A549 (cell line): Measurements from ENCODE around the gene FGF18. TPM values are rescaled to one million over a fixed set of nuclear protein-coding genes. Genes with fewer than 3 reads are reported as not detected.

ENCODE experiments used
- ATAC-seq, 2 experiments: fragments of 200-7000 bp in 1 of 2; fragments of >200 bp in 1 of 2; cut with Nextera tagmentation in 1 of 2; cut with Tn5 transposase in 1 of 2; 3 replicates each; pipeline versions ENCODE4 v1.8.0 to v1.9.1; 2018 to 2020; ENCODE audit warnings: mild to moderate bottlenecking in 1 of 2, moderate library complexity in 1 of 2
- CTCF ChIA-PET: fragments of 300-600 bp; sonication (Branson Sonifier 250); formaldehyde crosslinking; extraction: SDS; loops from one replicate; lab custom pipeline; 2021; ENCODE audit warnings: antibody characterized with exemption, inconsistent platforms; lab: Yijun Ruan, JAX
- POLR2A ChIA-PET: fragments of 350-600 bp; formaldehyde crosslinking; extraction: SDS; loops from one replicate; lab custom pipeline; 2021; ENCODE audit warnings: antibody characterized with exemption, inconsistent platforms; lab: Yijun Ruan, JAX
- DNase-seq, 2 experiments: peaks; one replicate each; pipeline versions ENCODE4 v3.0.0 to v3.0.0-alpha.2; 2011 to 2016; ENCODE audit warnings: low read depth in 1 of 2, low spot score in 1 of 2
- FAIRE-seq: peaks from 2 replicates; lab custom pipeline; 2011; peaks lifted over from hg19 to GRCh38; lab: Jason Lieb, UNC
- H3K27ac ChIP-seq, 2 experiments: fragments of >200 bp; sonication (Bioruptor Twin); formaldehyde crosslinking; 3 replicates each; pipeline ENCODE4 v1.5.1; 2016 to 2017
- H3K4me1 ChIP-seq: fragments of >200 bp; sonication (Bioruptor Twin); formaldehyde crosslinking; 3 replicates; pipeline ENCODE4 v1.6.1; 2016
- H3K4me2 ChIP-seq: fragments of >200 bp; sonication (Bioruptor Twin); formaldehyde crosslinking; 3 replicates; pipeline ENCODE4 v1.6.1; 2016
- H3K4me3 ChIP-seq: fragments of >200 bp; sonication (Bioruptor Twin); formaldehyde crosslinking; 3 replicates; pipeline ENCODE4 v1.5.1; 2016
- H3K9me3 ChIP-seq: fragments of >200 bp; sonication (Bioruptor Twin); formaldehyde crosslinking; 3 replicates; pipeline ENCODE4 v1.6.1; 2016
- ATOH8 ChIP-seq: fragments of 250-450 bp; sonication (Bioruptor Pico); IDR thresholded peaks from 2 replicates; pipeline ENCODE4 v1.5.0; 2020; ENCODE audit warnings: low read depth, mild to moderate bottlenecking, moderate library complexity
- CBX8 ChIP-seq: fragments of 200-600 bp; sonication (generic); IDR thresholded peaks from 2 replicates; pipeline ENCODE4 v1.6.1; 2016
- CHD2 ChIP-seq: fragments of 150-350 bp; IDR thresholded peaks from 2 replicates; pipeline ENCODE4 v1.6.1; 2014; ENCODE audit warnings: low read length; ENCODE audit not compliant: partially characterized antibody
- CTCF ChIP-seq: fragments of >200 bp; sonication (Bioruptor Twin); formaldehyde crosslinking; IDR thresholded peaks from 3 replicates; pipeline ENCODE4 v1.5.1; 2016
- ELK1 ChIP-seq: fragments of 150-350 bp; IDR thresholded peaks from 2 replicates; pipeline ENCODE4 v1.6.1; 2014; ENCODE audit warnings: low read depth, mild to moderate bottlenecking, low read length
- EP300 ChIP-seq, 2 experiments: fragments of >200 bp; sonication (Bioruptor Twin); formaldehyde crosslinking; IDR thresholded peaks; 2 replicates in 1 of 2; 3 replicates in 1 of 2; pipeline ENCODE4 v1.6.1; 2016 to 2017
- ESRRA ChIP-seq: fragments of 150-350 bp; IDR thresholded peaks from 2 replicates; pipeline ENCODE4 v1.6.1; 2014; ENCODE audit warnings: mild to moderate bottlenecking, low read length, borderline replicate concordance
- FOXS1 ChIP-seq: fragments of 250-450 bp; sonication (Bioruptor Pico); IDR thresholded peaks from 2 replicates; pipeline ENCODE4 v1.5.0; 2020; ENCODE audit warnings: mild to moderate bottlenecking, moderate library complexity
- HOXA7 ChIP-seq: fragments of 250-450 bp; sonication (Bioruptor Pico); IDR thresholded peaks from 2 replicates; pipeline ENCODE4 v1.5.0; 2020; ENCODE audit warnings: mild to moderate bottlenecking, moderate library complexity
- HOXB5 ChIP-seq: fragments of 250-450 bp; sonication (Bioruptor Pico); IDR thresholded peaks from 2 replicates; pipeline ENCODE4 v1.5.0; 2020; ENCODE audit warnings: mild to moderate bottlenecking, moderate library complexity
- JUN ChIP-seq, 2 experiments: fragments of >200 bp; sonication (Bioruptor Twin); formaldehyde crosslinking; IDR thresholded peaks; 2 replicates in 1 of 2; 3 replicates in 1 of 2; pipeline ENCODE4 v1.6.1; 2016 to 2017
- KDM5A ChIP-seq: fragments of 200-600 bp; sonication (generic); IDR thresholded peaks from 2 replicates; pipeline ENCODE4 v1.6.1; 2016; ENCODE audit warnings: antibody characterized with exemption, mild to moderate bottlenecking
- NFE2L2 ChIP-seq: fragments of 150-350 bp; conservative IDR thresholded peaks from 2 replicates; pipeline ENCODE4 v1.6.1; 2014; ENCODE audit warnings: low read length
- PBX3 ChIP-seq: IDR thresholded peaks from 2 replicates; pipeline ENCODE4 v1.6.1; 2012
- PHF8 ChIP-seq: fragments of 200-600 bp; sonication (generic); IDR thresholded peaks from 2 replicates; pipeline ENCODE4 v1.6.1; 2016; ENCODE audit warnings: low read depth, mild to moderate bottlenecking, antibody characterized with exemption, moderate library complexity, borderline replicate concordance
- RAD21 ChIP-seq, 2 experiments: fragments of >200 bp in 1 of 2; sonication (Bioruptor Twin) in 1 of 2; formaldehyde crosslinking in 1 of 2; IDR thresholded peaks in 1 of 2; conservative IDR thresholded peaks in 1 of 2; 2 replicates in 1 of 2; 3 replicates in 1 of 2; pipeline ENCODE4 v1.6.1; 2012 to 2018; ENCODE audit warnings: inconsistent platforms in 1 of 2
- REST ChIP-seq: fragments of 200-600 bp; sonication (generic); IDR thresholded peaks from 2 replicates; pipeline ENCODE4 v1.6.1; 2016; ENCODE audit warnings: antibody characterized with exemption, mild to moderate bottlenecking, moderate library complexity
- RFX5 ChIP-seq: fragments of 450-650 bp; IDR thresholded peaks from 2 replicates; pipeline ENCODE4 v1.7.1; 2014; ENCODE audit warnings: antibody characterized with exemption, mild to moderate bottlenecking, moderate library complexity
- SMC3 ChIP-seq: fragments of >200 bp; sonication (Bioruptor Twin); formaldehyde crosslinking; IDR thresholded peaks from 3 replicates; pipeline ENCODE4 v1.6.1; 2018; ENCODE audit warnings: inconsistent platforms
- ZC3H11A ChIP-seq: fragments of 450-650 bp; IDR thresholded peaks from 2 replicates; pipeline ENCODE4 v1.6.1; 2014; ENCODE audit warnings: antibody characterized with exemption, mild to moderate bottlenecking
- ZNF302 ChIP-seq: fragments of 250-450 bp; sonication (Bioruptor Pico); IDR thresholded peaks from 2 replicates; pipeline ENCODE4 v1.9.0; 2021; ENCODE audit warnings: inconsistent platforms, mild to moderate bottlenecking, moderate library complexity
- WGBS: methylation state at CpG from one replicate; pipeline ENCODE4 v1.1.6; 2017; ENCODE audit errors: missing lambda C conversion rate; 5-methylcytosine and 5-hydroxymethylcytosine counted together
- polyA plus RNA-seq, 4 experiments: library from polyadenylated mRNA; depleted of rRNA in 3 of 4; stranded (reverse); fragments of >200 nt; fragmentation: RNase III in 1 of 4; extraction: RNeasy Plus Mini Kit Qiagen cat#74134 plus additional on column Dnase treatment in 1 of 4; gene quantifications; 2 replicates in 3 of 4; 3 replicates in 1 of 4; pipeline ENCODE4 v1.2.3, GENCODE V29; 2011 to 2017
- TF ChIP-seq, protein P1 (sequence below): IDR thresholded peaks from 2 replicates; pipeline ENCODE4 v1.6.1; 2012

Gene FGF18
- polyA plus RNA-seq, 2 of the 4 experiments (the other 2 are of a cell fraction) = 0.09 to 0.16 TPM

DNA sequence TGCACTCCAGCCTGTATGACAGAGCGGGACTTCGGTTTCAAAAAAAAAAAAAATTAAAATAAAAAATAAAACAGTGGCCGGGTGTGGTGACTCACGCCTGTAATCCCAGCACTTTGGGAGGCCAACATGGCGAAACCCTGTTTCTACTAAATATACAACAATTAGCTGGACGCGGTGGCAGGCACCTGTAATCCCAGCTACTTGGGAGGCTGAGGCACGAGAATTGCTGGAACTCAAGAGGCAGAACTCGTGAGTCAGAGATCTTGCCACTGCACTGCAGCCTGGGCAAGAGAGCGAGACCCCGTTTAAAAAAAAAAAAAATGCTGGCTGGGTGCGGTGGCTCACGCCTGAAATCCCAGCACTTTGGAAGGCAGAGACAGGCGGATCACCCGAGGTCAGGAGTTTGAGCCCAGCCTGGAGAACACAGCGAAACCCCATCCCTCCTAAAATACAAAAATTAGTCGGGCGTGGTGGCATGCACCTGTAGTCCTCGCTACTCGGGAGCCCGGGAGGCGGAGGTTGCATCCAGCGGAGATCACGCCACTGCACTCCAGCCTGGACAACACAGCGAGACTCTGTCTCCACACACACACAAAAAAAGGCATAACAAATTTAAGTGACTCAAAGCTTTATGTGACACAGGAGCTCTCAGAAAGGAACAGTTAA, 33.3 kb upstream of the FGF18 start (continued):
- no peak for TF ChIP-seq PBX3
- no peak for TF ChIP-seq ZNF302 (CRISPR knock-in tag)
- no peak for TF ChIP-seq REST
- no peak for TF ChIP-seq EP300 (IDR thresholded peaks at IDR 0.05)
- no peak for TF ChIP-seq SMC3
- TF ChIP-seq, protein P1, sequence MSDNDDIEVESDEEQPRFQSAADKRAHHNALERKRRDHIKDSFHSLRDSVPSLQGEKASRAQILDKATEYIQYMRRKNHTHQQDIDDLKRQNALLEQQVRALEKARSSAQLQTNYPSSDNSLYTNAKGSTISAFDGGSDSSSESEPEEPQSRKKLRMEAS = no peak

DNA sequence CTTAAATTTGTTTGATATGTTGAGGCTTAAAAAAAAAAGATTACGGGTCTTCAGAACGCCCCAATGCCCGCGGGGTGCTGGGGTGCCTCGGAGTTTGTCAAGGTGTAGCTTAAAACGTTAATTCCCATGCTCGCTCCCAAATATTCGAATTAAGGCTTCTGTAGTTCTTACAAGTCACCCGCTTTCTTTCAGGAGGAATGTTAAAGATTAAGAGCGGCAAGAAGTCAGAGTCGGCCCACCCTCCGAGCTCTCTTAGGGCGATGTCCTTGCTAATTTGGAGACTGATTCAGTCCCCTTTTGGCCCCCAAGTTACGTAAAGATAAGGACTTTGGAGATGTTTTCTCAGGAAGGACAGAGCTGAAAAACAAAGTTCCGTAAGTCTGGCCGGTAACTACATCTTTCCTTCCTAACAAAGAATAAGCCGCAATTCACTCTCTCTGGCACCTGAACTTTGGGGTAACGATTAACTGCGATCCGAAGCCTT, 32.5 kb upstream of the FGF18 start:
- 9% methylated on average over 20 of the region's 20 CpGs for WGBS
- Histone ChIP-seq H3K4me3 (peak overlapping the region; percentile 61), H3K4me1 (peaks cover 16% of the 10 kb centered on the region)
- FAIRE-seq = no peak
- CTCF ChIA-PET = interaction anchor here (0.9 to 1.8 kb wide), 3 partner anchors 10 to 16 kb away, joined by 3 to 4 read pairs (median 3); no protein-coding TSS in a partner anchor
- no peak for DNase-seq
- TF ChIP-seq PHF8 = peak; percentile 51; the same call in 1 of the 2 replicates
- no peak for TF ChIP-seq FOXS1 (CRISPR knock-in tag)
- TF ChIP-seq JUN (IDR thresholded peaks at IDR 0.05) = no peak
- TF ChIP-seq ESRRA = no peak
- TF ChIP-seq NFE2L2 = no peak
- TF ChIP-seq ZC3H11A = no peak
- no peak for TF ChIP-seq ELK1
- no peak for TF ChIP-seq REST
- TF ChIP-seq RAD21 (conservative IDR thresholded peaks at IDR 0.05 in 1 of 2, IDR thresholded peaks at IDR 0.05 in 1 of 2) = no peak
- peak; percentile 75 for TF ChIP-seq KDM5A
- TF ChIP-seq CTCF = no peak
- no peak for TF ChIP-seq HOXB5 (CRISPR knock-in tag)
- no peak for TF ChIP-seq HOXA7 (CRISPR knock-in tag)
- no peak for TF ChIP-seq CHD2
- TF ChIP-seq ATOH8 (CRISPR knock-in tag) = no peak
- TF ChIP-seq CBX8 = no peak
- TF ChIP-seq RFX5 = no peak
- TF ChIP-seq, all 56 proteins: peak for 2
- Histone ChIP-seq H3K4me2 (peak overlapping the region; percentile 73), H3K9me3 (no peaks in the 10 kb centered on the region), H3K27ac (peak overlapping the region; percentile 95 to 96)
- peak; percentile 1; a peak in 1 of 6 replicates for ATAC-seq
- POLR2A ChIA-PET = interaction anchor here (0.9 to 2.3 kb wide), 7 partner anchors 8 to 619 kb away, joined by 3 to 13 read pairs (median 5); partner anchors contain the start of gene FGF18
